GM12891 (cell line): ENCODE results near the gene UQCRHL.
A peak's percentile ranks its signal among the peaks of the same experiment; 100 is the strongest.
"Not testable (repeated sequence)": the region's sequence is repeated elsewhere in the genome, so short reads cannot be mapped to it uniquely, and the experiment has no call there.

Experiments used
- DNase-seq: peaks from one replicate; pipeline ENCODE4 v3.0.0; 2011; ENCODE audit warnings: low spot score; ENCODE audit not compliant: insufficient read length
- FAIRE-seq: peaks from 2 replicates; lab custom pipeline; 2011; peaks lifted over from hg19 to GRCh38; lab: Jason Lieb, UNC
- PAX5 ChIP-seq: IDR thresholded peaks from 2 replicates; pipeline ENCODE4 v1.6.1; 2011; ENCODE audit warnings: low read length, moderate library complexity, mild to moderate bottlenecking; ENCODE audit not compliant: insufficient read depth, severe bottlenecking
- POLR2A ChIP-seq: IDR thresholded peaks from 2 replicates; pipeline ENCODE4 v1.6.1; 2011; ENCODE audit warnings: low read depth, low read length, control low read depth
- POLR2AphosphoS5 ChIP-seq: IDR thresholded peaks from 2 replicates; pipeline ENCODE4 v1.6.1; 2011; ENCODE audit warnings: low read depth, low read length, control low read depth
- POU2F2 ChIP-seq: IDR thresholded peaks from 2 replicates; pipeline ENCODE4 v1.6.1; 2011; ENCODE audit warnings: low read depth, mild to moderate bottlenecking, control low read depth, low read length, moderate library complexity
- SPI1 ChIP-seq: IDR thresholded peaks from 2 replicates; pipeline ENCODE4 v1.6.1; 2011; ENCODE audit warnings: low read depth, low read length, control low read depth
- TAF1 ChIP-seq: IDR thresholded peaks from 2 replicates; pipeline ENCODE4 v1.6.1; 2011; ENCODE audit warnings: low read depth, low read length, control low read depth

The UQCRHL gene

GRCh38 chr1:15848143-15848928 lies 40.9 kb upstream of the UQCRHL start:
- FAIRE-seq (peak; percentile 28), DNase-seq (no peak)
- TF ChIP-seq TAF1 = no peak; the same call in 1 of the 2 replicates
- no peak for TF ChIP-seq PAX5
- no peak for TF ChIP-seq POLR2A

DNA sequence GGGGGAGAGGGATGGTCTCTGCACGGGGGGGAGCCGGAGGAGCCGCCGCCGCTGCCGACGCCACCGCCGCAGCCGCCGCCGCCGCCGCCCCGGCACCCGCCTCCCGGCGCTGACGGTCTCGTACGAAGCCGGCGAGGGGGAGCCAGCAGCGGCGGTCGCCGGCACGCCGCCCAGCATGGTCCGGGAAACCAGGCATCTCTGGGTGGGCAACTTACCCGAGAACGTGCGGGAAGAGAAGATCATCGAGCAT lies 40.4 kb upstream of the UQCRHL start:
- TF ChIP-seq SPI1 = no peak
- no peak for DNase-seq
- FAIRE-seq = no peak

DNA sequence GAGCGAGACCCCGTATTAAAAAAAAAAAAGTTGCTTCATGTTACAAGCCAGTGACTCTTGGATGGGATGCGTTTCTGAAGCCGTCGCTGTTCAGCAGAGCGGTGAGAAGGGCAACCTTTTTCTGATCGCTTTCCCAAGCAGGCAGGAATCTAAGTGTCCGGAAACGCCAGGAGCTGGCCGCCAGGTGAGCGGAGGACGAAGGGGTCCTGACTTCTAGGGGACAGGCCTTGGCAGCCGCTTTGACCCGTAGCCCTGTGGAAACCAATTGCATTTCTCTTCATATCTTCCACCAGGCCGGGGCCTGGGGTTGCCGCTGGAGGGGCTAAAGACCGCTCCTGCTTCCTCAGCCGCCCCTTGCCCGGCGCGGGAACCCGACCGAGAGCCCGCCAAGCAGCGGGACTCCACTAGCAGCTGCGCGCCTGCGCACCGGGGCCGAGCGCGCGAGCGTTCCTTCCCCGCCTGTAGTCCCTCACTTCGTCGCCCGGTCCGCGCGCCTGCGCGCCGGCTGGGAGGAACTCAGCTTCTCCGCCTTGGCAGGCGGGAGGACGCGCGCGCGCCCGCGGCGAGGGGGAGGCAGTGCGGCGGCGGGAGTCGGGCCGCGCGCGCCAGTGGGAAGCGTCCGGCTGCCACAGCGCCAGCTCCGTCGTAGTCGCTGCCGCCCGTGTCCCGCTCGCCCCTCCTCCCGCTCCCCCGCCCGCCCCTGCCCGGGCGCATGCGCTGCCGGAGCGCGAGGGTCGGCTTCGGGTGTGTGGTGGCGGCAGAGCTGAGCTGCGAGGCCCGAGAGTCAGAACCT lies 39.8 kb upstream of the UQCRHL start, which contains the start of gene SPEN:
TSS of gene SPEN (plus strand) at position 608 of the 793 bp plus-strand sequence. CDS start 361 bp downstream, outside the sequence.
- TF ChIP-seq SPI1 (peak; percentile 83), POLR2A (peak; percentile 59), PAX5 (no peak)
- DNase-seq = peak; percentile 65
- peak; percentile 99 for FAIRE-seq

DNA sequence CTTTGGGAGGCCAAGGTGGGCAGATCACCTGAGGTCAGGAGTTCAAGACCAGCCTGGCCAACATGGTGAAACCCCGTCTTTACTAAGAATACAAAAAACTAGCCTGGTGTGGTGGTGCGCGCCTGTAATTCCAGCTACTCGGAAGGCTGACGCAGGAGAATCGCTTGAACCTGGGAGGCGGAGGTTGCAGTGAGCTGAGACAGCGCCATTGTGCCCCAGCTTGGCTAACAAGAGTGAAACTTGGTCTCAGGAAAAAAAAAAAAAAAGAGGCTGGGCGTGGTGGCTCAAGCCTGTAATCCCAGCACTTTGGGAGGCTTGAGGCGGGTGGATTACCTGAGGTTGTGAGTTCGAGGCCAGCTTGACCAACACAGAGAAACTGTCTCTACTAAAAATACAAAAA lies 38.6 kb upstream of the UQCRHL start:
- FAIRE-seq = not testable (repeated sequence)

DNA sequence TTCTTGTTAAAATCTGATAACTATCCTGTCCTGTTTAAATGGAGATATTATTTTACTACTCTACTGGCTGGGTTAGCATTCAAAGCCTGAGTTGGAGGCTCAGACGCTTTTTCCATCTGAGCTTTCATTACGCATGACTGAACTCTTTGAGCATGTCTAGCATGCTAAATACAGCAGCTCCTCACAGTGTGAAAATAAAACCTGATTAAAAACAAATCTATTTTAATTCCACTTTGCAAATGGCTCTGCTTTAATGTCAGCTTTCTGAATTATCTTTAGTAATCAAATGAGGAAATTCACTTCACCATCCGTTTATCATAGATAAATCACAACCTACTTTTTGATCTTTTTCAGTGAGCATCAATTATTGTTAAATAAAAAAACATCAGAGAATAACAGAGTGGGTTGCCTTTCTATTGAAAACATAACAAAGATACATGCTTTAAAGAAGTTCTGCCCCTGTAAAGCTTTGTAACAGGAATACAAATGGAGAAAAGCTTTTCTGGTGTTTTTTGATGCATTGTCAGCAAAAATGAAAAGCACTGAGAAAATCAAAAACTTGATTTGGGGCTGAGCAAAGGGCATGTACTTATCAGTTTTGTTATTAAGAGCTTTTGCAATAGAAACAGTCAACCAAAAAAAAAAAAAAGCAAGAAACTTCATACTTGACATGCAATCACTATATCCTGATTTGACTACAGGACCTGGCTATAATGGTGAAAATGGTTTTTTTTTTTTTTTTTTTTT lies 36.5 kb upstream of the UQCRHL start:
- no peak for DNase-seq
- no peak for FAIRE-seq
- TF ChIP-seq POU2F2 (no peak), PAX5 (peak; percentile 51), POLR2A (no peak)

More for the DNA sequence above, 38.6 kb upstream of the UQCRHL start:
- not testable (repeated sequence) for DNase-seq

- DNase-seq (no peak), FAIRE-seq (no peak)
- TF ChIP-seq PAX5 = no peak
- TF ChIP-seq SPI1 = no peak
Observed at GRCh38 chr1:15838721-15839120, 31.3 kb upstream of the UQCRHL start.

DNA sequence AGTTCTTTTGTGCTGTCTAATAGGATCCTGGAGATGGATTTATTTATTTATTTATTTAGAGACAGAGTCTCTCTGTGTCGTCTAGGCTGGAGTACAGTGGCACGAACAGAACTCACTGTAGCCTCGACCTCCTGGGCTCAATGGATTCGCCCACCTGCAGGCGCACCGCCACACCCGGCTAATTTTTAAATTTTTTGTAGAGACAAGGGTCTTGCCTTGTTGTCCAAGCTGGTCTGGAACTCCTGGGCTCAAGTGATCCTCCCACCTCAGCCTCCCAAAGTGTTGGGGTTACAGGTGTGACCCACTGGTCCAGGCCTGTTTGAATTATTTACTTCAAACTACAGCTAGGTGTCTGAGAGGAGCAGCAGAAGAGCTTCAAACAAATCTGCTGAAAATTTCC lies 30.5 kb upstream of the UQCRHL start:
- FAIRE-seq (no peak), DNase-seq (no peak)
- TF ChIP-seq PAX5 = no peak

DNA sequence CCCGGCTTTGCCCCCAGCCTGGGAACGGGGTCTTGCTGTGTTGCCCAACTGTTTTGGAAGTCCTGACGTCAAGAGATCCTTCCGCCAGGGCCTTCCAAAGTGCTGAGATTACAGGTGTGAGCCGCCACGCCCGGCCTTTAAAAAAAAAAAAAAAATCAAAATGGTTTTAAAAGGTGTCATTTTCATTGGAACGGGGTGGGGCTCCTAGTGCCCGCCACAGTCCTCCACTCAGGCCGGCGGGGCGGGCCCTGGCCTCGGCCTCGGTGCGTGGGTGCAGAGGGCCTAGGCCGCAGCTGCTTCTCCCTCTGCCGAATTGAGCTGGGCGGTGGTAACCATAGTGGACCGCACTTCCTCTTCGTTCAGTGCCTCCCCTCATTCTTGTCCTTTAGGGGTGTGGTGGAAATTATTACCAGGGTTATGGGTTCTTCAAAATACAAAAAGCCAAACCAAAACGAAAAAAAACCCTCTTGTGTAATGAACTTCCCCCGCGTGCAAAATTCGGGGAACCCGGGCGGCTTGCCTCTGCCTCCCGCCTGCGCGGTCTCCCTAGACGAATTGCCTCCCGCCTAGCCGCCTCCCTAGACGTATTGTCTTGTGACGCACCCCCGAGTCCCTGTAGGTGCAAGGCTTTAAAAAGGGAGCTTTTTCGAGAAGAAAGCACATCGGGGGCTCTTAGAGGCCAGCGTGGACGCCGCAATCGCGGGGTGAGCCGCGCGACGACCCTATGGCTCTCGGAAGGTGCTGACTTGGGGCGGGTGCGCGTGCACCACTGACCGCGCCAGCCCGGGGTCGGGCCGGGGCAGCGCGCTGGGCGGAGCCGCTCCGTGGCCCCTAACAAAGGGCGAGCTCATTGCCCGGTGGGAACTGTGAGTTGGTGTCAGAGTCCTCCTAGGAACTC lies 29.6 kb upstream of the UQCRHL start:
- TF ChIP-seq POLR2A (0 out of 2 replicates have a peak, but pooled peaks have one; percentile 18), SPI1 (peak; percentile 81), TAF1 (no peak), POU2F2 (no peak), PAX5 (no peak), POLR2AphosphoS5 (no peak)
- FAIRE-seq = peak; percentile 20
- DNase-seq = no peak

DNA sequence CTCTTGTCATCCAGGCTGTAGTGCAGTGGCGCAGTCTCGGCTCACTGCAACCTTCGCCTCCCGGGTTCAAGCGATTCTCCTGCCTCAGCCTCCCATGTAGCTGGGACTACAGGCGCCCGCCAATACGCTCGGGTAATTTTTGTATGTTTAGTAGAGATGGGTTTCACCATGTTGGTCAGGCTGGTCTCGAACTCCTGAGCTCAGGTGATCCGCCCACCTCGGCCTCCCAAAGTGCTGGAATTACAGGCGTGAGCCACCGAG lies 29.0 kb upstream of the UQCRHL start:
- not testable (repeated sequence) for DNase-seq, FAIRE-seq

DNA sequence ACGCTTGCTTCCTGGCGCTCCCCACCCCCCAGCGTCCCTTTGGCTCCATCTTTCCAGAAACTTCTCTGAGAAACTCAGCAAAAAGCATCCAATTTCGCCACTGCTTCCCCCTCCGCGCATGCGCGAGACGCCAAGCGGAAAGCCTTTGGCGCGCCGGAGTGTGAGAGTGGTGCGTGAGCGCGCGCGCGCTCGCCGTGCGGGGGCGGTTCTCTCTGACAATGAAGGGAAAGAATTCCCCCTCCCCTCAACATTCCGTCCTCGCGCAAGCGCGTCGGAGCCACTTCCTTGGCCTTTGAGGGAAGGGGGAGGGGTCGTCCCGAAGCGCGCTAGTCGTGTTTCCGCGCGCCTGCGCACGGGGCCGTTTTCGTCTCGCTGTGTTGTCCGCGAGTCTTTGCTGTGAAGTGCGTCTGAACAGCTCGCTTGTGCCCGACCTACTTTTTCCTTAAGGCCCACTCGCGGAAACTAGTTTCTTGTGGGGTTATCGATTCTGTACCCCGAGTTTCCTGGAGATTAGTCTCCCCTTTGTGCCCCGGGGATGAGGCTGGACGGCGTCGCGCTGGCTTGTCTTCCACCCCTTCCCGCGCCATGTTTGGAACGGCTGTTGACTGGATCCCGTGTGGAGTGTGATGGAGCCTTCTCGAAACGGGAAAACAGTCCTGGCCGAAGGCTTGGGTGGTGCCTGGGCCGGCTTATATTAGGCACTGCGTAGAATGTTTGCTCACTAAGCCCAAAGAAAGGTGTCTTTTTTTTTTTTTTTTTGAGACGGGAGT lies 28.5 kb upstream of the UQCRHL start:
- FAIRE-seq (peak; percentile 99), DNase-seq (peak; percentile 79)
- TF ChIP-seq POLR2AphosphoS5 (0 out of 2 replicates have a peak, but pooled peaks have one; percentile 1), POLR2A (peak; percentile 46; the same call in 1 of the 2 replicates), TAF1 (peak; percentile 55), PAX5 (peak; percentile 6), POU2F2 (no peak; the same call in 1 of the 2 replicates)
